AG09319 (cell line): ENCODE data around the gene ZNF431.
"Not testable (repeated sequence)": the region's sequence is repeated elsewhere in the genome, so short reads cannot be mapped to it uniquely, and the experiment has no call there.

ENCODE experiments used
- DNase-seq: peaks from one replicate; pipeline ENCODE4 v3.0.0-alpha.2; 2010; ENCODE audit warnings: low read depth; ENCODE audit errors: extremely low read depth
- CTCF ChIP-seq: IDR thresholded peaks from 2 replicates; pipeline ENCODE4 v1.5.1; 2011; ENCODE audit warnings: low read depth, mild to moderate bottlenecking, inconsistent platforms, low read length, moderate library complexity

ZNF431 gene

DNA sequence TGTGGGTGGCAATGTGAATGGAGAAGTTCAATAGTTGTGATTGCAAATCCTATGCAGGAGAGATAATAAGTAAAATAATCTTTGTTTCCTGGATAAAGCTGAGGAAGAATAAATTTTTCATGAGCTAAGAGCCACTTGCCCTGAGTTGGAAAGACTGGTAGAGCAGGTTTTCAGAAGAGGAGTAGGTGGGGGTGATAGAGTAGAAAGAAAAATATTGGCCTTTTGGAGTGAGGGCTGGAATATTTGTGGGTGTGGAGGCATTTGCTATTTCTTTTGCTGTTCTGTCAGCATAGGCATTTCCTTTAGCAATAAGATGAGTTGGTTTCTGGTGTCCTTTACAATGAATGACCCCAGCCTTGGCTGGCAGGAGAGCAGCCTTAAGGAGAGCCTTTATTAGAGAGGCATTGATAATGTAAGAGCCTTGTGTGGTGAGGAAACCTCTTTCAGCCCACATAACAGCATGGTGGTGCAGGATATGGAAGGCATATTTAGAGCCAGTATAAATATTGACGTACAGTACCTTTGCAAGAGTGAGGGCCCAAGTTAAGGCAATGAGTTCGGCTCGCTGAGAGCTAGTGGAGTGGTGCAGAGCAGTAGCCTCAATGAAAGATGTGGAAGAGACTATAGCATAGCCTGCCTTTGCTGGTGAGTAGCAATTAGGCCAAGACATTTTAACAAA lies 11.6 kb upstream of the ZNF431 start:
- TF ChIP-seq CTCF: no peak
- no peak for DNase-seq

DNA sequence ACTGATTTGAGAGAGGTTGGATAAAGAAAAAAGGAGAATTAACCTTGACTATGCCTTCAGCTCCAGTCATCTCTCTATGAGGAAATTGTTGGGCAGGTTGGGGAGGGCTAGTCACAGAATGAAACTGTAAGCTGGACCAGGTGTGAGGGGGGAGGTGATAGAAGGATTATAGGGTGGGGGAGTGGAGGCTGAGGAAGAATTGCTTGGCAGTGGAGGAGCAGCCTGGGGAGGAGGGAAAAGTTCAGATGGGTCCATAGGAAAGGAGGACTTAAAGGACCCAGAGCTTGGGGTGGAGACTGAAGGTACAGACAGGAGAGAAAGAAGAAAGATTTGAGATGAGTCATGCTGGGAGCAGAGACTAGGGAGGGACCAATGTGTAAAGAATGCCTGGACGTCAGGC lies 8.2 kb upstream of the ZNF431 start:
- TF ChIP-seq CTCF: no peak
- DNase-seq: no peak

GRCh38 chr19:21134934-21135366 lies 6.9 kb upstream of the ZNF431 start:
- no peak for TF ChIP-seq CTCF
- DNase-seq: no peak

DNA sequence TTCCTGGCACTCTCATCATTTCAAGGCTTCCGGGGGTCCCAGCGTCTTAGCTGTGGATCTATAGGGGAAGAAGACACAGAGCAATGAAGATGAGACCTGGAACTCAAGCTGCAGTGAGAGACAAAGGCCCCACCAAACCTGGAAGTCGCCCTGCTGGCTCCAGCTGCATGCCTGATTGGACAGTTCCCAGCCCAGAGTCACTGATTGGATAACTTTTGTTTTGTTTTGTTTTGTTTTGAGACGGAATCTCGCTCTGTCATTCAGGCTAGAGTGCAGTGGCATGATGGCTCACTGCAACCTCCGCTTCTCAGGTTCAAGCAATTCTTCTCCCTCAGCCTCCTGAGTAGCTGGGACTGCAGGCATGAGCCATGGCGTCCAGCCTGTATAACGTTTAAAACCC lies 6.4 kb upstream of the ZNF431 start:
- no peak for TF ChIP-seq CTCF
- DNase-seq: no peak

- no peak for DNase-seq
- no peak for TF ChIP-seq CTCF
Measured at GRCh38 chr19:21138130-21138529, 3.7 kb upstream of the ZNF431 start.

DNA sequence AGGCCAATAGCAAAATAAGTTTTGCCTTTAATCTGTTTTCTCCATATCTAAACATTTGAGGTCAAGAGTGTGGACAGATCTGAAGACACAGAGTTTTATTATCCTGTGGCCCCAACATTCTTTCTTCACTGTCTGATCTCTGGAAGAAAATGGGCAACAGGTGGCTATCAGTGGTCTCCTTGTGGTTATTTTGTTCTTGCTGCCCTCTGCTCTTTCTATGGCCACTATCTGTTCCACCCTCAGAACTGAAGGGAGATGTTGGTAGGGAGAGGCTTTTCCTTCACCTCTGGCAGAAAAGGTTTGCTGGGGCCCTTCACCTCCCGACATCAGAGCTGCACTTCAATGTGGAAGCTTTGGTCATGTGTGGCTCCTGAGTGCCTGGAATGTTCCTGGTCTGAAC lies 834 bp upstream of the ZNF431 start:
- not testable (repeated sequence) for DNase-seq

GRCh38 chr19:21143428-21143827 lies 1.6 kb downstream of the ZNF431 start:
- no peak for DNase-seq
- no peak for TF ChIP-seq CTCF

DNA sequence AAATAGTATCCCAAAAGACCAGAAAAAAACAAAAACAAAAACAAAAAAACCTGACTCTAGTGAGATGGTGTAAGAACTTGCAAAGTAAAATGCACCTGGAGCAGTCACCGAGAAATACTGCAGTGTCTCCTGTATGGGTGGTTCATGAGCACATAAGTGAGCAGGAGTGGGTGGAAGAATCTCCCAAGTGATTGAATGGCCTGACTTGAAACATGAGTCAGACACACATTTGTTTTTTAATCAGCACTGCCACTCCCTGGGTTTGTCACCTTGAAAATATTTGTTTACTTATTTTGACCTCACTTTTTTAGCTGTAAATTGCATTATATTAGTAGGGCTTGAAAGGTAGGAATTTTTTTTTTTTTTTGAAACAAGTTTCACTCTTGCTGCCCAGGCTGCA lies 2.0 kb downstream of the ZNF431 start:
- no peak for DNase-seq
- TF ChIP-seq CTCF: no peak
